IgD-negative memory B cell (primary cell): ENCODE measurements around the gene STAB1. TPM values are rescaled to one million over a fixed set of nuclear protein-coding genes. Genes with fewer than 3 reads are reported as not detected.

Experiments
- H3K27ac Mint-ChIP-seq, 3 donors: one replicate each; pipeline ENCODE4 v1.8.0; 2020 to 2022; ENCODE audit warnings: mild to moderate bottlenecking in 3 of 3, mixed read lengths in 3 of 3, moderate library complexity in 1 of 3
- H3K27me3 Mint-ChIP-seq: one replicate; pipeline ENCODE4 v1.8.0; 2021; ENCODE audit warnings: mixed read lengths
- H3K36me3 Mint-ChIP-seq: one replicate; pipeline ENCODE4 v1.8.0; 2020; ENCODE audit warnings: mild to moderate bottlenecking, mixed read lengths
- H3K4me1 Mint-ChIP-seq, 3 donors: one replicate each; pipeline ENCODE4 v1.8.0; 2020 to 2022; ENCODE audit warnings: mixed read lengths in 3 of 3, mild to moderate bottlenecking in 1 of 3
- H3K4me3 Mint-ChIP-seq, 4 donors: one replicate each; pipeline ENCODE4 v1.8.0; 2020 to 2022; ENCODE audit warnings: mild to moderate bottlenecking in 4 of 4, mixed read lengths in 4 of 4, moderate library complexity in 3 of 4
- H3K9me3 Mint-ChIP-seq, 3 donors: one replicate each; pipeline ENCODE4 v1.8.0; 2020 to 2021; ENCODE audit warnings: mixed read lengths in 3 of 3, mild to moderate bottlenecking in 1 of 3
- polyA plus RNA-seq: library from polyadenylated mRNA; unstranded; fragments of 300-500 nt; fragmentation: Illumina TruSeq; gene quantifications from one replicate; pipeline ENCODE4 v1.2.3, GENCODE V29; 2021

STAB1 gene
- polyA plus RNA-seq, 1 donor from 2014 or later, result not detected

GRCh38 chr3:52504977-52505376 is 9.8 kb downstream of the STAB1 start:
- no peak overlapping the region for H3K27ac Mint-ChIP-seq
- H3K9me3 Mint-ChIP-seq, result no peaks in the 10 kb centered on the region
- no peaks in the 10 kb centered on the region for H3K27me3 Mint-ChIP-seq
- peaks cover 0 to 2% (median 0%) of the 10 kb centered on the region in 3 donors for H3K4me1 Mint-ChIP-seq
- H3K4me3 Mint-ChIP-seq, result no peak overlapping the region
- H3K36me3 Mint-ChIP-seq, result peaks cover 2% of the 10 kb centered on the region

DNA sequence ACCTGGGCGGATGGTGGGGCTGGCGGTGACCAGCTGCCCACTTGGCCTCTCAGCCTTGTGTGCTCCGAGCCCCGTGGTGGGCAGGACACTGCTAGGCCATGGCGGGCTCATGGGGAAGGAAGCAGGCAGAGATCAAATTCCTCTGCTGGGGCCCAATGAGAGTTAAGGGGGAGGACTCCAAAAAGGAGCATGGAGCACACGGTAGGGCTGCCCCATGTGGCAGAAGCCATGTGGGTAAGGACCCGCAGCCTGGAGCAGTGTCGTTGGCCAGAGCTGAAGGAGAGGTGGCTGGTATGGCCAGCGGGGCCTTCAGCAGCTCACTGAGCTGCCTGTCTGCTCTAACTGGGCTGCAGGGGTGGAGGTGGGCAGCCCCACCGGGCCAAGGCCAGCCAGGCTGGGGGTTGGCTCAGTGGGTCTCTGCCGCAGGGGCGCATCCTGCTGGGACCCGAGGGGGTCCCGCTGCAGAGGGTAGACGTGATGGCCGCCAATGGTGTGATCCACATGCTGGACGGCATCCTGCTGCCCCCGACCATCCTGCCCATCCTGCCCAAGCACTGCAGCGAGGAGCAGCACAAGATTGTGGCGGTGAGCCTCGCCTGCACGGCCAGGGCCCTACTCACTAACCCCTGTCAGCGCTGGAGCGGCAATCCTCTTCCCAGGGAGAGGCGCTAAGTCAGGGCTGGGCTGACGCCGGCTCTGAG is 11.3 kb downstream of the STAB1 start:
- no peaks in the 10 kb centered on the region for H3K9me3 Mint-ChIP-seq
- no peaks in the 10 kb centered on the region for H3K27me3 Mint-ChIP-seq
- H3K36me3 Mint-ChIP-seq, result peaks cover 2% of the 10 kb centered on the region
- H3K4me3 Mint-ChIP-seq, result no peak overlapping the region
- H3K27ac Mint-ChIP-seq, result no peak overlapping the region
- peaks cover 0 to 2% (median 0%) of the 10 kb centered on the region in 3 donors for H3K4me1 Mint-ChIP-seq

DNA sequence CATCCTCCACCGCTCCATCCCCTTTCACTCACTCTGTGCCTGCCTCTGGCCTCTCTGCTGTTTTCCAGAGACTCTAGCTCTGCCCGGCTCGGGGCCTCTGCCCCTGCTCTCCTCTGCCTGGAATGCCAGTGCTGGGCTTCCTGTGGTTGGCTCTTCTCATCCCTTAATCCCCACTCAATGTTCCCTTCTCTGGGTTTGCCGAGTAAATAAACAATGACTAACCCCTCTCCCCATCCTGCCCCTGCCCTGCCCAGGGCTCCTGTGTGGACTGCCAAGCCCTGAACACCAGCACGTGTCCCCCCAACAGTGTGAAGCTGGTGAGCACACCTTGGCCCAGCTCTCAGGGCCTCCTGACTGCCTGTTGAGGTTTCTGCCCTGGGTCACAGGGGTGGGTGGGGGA is 12.2 kb downstream of the STAB1 start:
- Mint-ChIP-seq H3K27me3 (no peaks in the 10 kb centered on the region), H3K27ac (no peak overlapping the region), H3K4me3 (no peak overlapping the region), H3K36me3 (peaks cover 2% of the 10 kb centered on the region), H3K4me1 (peaks cover 0 to under 1% (median 0%) of the 10 kb centered on the region in 3 donors), H3K9me3 (no peaks in the 10 kb centered on the region)

- Mint-ChIP-seq H3K9me3 (no peaks in the 10 kb centered on the region), H3K36me3 (peaks cover 2% of the 10 kb centered on the region)
Observed at GRCh38 chr3:52509753-52510328, 14.7 kb downstream of the STAB1 start.

GRCh38 chr3:52511509-52511908 is 16.4 kb downstream of the STAB1 start:
- H3K36me3 Mint-ChIP-seq, result peaks cover 2% of the 10 kb centered on the region
- no peak overlapping the region for H3K27ac Mint-ChIP-seq
- H3K9me3 Mint-ChIP-seq, result no peaks in the 10 kb centered on the region
- H3K4me3 Mint-ChIP-seq, result no peak overlapping the region
- no peaks in the 10 kb centered on the region for H3K4me1 Mint-ChIP-seq
- no peaks in the 10 kb centered on the region for H3K27me3 Mint-ChIP-seq

More at GRCh38 chr3:52509753-52510328, 14.7 kb downstream of the STAB1 start:
- Mint-ChIP-seq H3K4me3 (no peak overlapping the region), H3K27me3 (no peaks in the 10 kb centered on the region), H3K27ac (no peak overlapping the region), H3K4me1 (no peaks in the 10 kb centered on the region)

- H3K36me3 Mint-ChIP-seq, result no peaks in the 10 kb centered on the region
- no peaks in the 10 kb centered on the region for H3K9me3 Mint-ChIP-seq
- H3K27me3 Mint-ChIP-seq, result no peaks in the 10 kb centered on the region
- H3K4me3 Mint-ChIP-seq, result no peak overlapping the region
- H3K27ac Mint-ChIP-seq, result no peak overlapping the region
- no peaks in the 10 kb centered on the region for H3K4me1 Mint-ChIP-seq
Observed at GRCh38 chr3:52512105-52512504, 17.0 kb downstream of the STAB1 start.

DNA sequence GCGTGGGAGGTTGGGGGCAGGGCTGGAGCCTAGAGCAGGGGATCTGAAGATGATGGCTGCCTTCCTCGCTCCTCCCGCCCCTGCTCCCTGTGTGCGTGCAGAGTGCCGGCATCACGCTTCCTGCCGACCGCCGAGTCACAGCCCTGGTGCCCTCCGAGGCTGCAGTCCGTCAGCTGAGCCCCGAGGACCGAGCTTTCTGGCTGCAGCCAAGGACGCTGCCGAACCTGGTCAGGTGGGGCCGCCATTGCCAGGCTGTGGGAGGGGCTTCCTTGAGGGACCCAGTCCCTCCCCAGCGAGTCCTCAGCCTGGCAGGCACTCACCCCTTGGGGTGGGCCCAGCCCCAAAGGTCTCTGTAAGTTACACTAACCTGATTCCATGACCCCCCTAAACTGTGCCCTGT is 17.6 kb downstream of the STAB1 start:
- H3K27ac Mint-ChIP-seq, result peak overlapping the region in 1 of 3 donors; percentile 64

DNA sequence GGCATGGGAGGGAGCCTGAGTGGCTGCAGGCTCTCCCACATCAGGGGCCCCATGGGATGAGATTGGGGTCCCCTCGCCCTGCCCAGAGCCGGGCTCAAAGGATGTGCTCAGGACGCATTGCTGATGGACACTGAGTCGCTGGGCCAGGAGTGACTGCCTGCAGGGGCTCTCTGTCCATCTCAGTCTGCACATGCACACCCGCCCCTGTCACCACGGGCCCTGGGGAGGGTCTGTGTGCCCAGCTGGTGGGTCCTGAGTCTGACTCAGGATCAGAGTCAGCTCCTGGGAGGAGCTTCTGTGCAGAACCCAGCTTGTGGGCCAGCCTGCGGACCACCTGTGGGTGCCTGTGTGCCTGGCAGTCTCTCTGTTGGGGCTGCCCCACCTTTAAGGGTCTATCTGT is 18.1 kb downstream of the STAB1 start:
- no peaks in the 10 kb centered on the region for H3K4me1 Mint-ChIP-seq
- H3K27ac Mint-ChIP-seq, result peak overlapping the region in 1 of 3 donors; percentile 64
- H3K36me3 Mint-ChIP-seq, result no peaks in the 10 kb centered on the region
- no peak overlapping the region for H3K4me3 Mint-ChIP-seq
- no peaks in the 10 kb centered on the region for H3K9me3 Mint-ChIP-seq
- no peaks in the 10 kb centered on the region for H3K27me3 Mint-ChIP-seq

More for the DNA sequence above, 17.6 kb downstream of the STAB1 start:
- Mint-ChIP-seq H3K4me3 (no peak overlapping the region), H3K36me3 (no peaks in the 10 kb centered on the region), H3K27me3 (no peaks in the 10 kb centered on the region), H3K4me1 (no peaks in the 10 kb centered on the region), H3K9me3 (no peaks in the 10 kb centered on the region)

DNA sequence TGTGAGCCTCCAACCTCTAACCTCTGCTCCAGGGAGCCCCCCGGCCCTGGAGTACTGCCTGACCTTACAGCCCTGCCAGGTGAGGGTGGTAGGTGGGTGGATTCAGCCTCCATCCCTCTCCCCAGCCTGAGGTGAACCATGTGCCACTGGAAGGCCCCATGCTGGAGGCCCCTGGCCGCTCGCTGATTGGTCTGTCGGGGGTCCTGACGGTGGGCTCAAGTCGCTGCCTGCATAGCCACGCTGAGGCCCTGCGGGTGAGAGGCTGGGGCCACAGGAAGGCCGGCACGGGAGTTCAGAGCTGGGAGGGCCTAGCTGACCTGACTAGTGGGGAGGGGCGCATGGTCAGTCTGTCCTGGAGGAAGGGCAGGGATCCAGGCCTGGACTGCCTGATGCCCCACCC is 19.4 kb downstream of the STAB1 start:
- Mint-ChIP-seq H3K9me3 (no peaks in the 10 kb centered on the region), H3K4me1 (no peaks in the 10 kb centered on the region), H3K36me3 (no peaks in the 10 kb centered on the region), H3K27ac (no peak overlapping the region), H3K27me3 (no peaks in the 10 kb centered on the region), H3K4me3 (no peak overlapping the region)

- no peaks in the 10 kb centered on the region for H3K36me3 Mint-ChIP-seq
- no peak overlapping the region for H3K27ac Mint-ChIP-seq
- no peaks in the 10 kb centered on the region for H3K9me3 Mint-ChIP-seq
- H3K4me3 Mint-ChIP-seq, result no peak overlapping the region
- no peaks in the 10 kb centered on the region for H3K4me1 Mint-ChIP-seq
- H3K27me3 Mint-ChIP-seq, result no peaks in the 10 kb centered on the region
Observed at GRCh38 chr3:52515192-52515591, 20.1 kb downstream of the STAB1 start.

DNA sequence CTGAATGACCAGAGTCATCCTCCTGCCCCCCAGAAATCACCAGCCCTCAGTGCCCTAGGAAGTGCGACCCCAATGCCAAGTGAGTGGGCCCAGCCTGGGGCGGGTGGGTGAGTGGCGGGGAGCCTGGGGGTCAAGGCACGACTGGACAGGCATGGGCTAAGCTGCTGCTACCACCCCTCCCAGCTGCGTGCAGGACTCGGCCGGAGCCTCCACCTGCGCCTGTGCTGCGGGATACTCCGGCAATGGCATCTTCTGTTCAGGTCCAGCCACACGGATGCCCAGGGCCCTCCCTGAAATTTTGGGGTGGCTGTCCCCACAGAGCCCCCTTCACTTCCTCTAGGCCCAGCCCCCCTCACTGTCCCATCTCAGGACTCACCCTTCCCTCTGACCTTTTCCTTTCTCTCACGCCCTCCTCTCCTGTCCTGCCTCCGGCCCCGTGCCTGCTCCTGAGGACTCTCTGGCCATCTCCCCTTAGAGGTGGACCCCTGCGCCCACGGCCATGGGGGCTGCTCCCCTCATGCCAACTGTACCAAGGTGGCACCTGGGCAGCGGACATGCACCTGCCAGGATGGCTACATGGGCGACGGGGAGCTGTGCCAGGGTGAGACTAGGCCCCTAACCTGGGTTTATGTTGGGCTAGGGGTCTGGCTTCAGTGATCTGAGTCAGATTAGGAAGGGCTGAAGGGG is 21.5 kb downstream of the STAB1 start:
- Mint-ChIP-seq H3K4me1 (no peaks in the 10 kb centered on the region), H3K36me3 (no peaks in the 10 kb centered on the region), H3K27ac (no peak overlapping the region), H3K4me3 (no peak overlapping the region), H3K9me3 (no peaks in the 10 kb centered on the region), H3K27me3 (no peaks in the 10 kb centered on the region)

DNA sequence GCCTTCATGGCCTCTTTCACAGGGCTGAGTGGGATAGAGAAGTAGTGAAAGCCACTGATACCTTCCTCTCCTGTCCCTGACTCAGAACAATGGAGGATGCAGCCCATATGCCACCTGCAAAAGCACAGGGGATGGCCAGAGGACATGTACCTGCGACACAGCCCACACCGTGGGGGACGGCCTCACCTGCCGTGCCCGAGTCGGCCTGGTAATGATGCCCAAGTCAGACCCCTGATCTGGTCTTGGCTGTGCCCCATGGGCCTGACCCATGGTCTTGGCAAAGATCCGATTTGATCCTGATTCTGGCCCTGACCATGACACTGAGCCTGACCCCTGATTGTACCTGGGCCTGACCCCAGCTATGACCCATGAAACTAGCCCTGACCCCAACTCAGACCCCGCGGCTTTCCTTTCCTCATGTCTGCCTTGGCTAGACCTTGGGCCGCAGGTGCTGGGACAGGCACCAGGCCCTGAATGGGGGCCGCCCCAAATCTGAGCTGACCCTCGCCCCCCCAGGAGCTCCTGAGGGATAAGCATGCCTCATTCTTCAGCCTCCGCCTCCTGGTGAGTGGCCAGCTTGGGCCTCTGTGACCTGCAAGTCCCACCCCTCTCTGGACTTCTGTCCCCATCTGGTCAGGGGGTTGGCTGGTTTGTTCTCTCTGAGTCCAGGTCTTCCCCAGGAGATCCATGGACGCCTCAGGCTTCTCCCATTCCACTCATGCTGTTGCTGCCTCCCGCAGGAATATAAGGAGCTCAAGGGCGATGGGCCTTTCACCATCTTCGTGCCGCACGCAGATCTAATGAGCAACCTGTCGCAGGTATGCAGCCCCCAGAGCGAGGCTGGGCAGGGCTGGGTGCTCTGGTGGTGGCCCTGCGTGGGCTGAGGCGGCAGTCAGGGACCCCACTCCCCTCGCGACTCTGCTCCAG is 22.9 kb downstream of the STAB1 start:
- Mint-ChIP-seq H3K36me3 (no peaks in the 10 kb centered on the region), H3K9me3 (no peaks in the 10 kb centered on the region), H3K4me3 (no peak overlapping the region), H3K27ac (peak overlapping the region in 1 of 3 donors; percentile 40), H3K4me1 (no peaks in the 10 kb centered on the region), H3K27me3 (no peaks in the 10 kb centered on the region)

- no peak overlapping the region for H3K4me3 Mint-ChIP-seq
- H3K27ac Mint-ChIP-seq, result no peak overlapping the region
- H3K4me1 Mint-ChIP-seq, result no peaks in the 10 kb centered on the region
- no peaks in the 10 kb centered on the region for H3K9me3 Mint-ChIP-seq
- no peaks in the 10 kb centered on the region for H3K36me3 Mint-ChIP-seq
- H3K27me3 Mint-ChIP-seq, result no peaks in the 10 kb centered on the region
Observed at GRCh38 chr3:52518723-52519444, 23.7 kb downstream of the STAB1 start.

- H3K27ac Mint-ChIP-seq, result no peak overlapping the region
Observed at GRCh38 chr3:52519445-52520140, 24.5 kb downstream of the STAB1 start.

More at GRCh38 chr3:52519445-52520140, 24.5 kb downstream of the STAB1 start:
- H3K27me3 Mint-ChIP-seq, result no peaks in the 10 kb centered on the region
- H3K4me1 Mint-ChIP-seq, result no peaks in the 10 kb centered on the region
- H3K9me3 Mint-ChIP-seq, result no peaks in the 10 kb centered on the region
- peaks cover 2% of the 10 kb centered on the region for H3K36me3 Mint-ChIP-seq
- no peak overlapping the region for H3K4me3 Mint-ChIP-seq
